Smooth muscle cell (in vitro differentiated cells): ENCODE data around the gene GIMAP2. TPM values are rescaled to one million over a fixed set of nuclear protein-coding genes. Genes with fewer than 3 reads are reported as not detected.

Experiments used
- DNase-seq: peaks from one replicate; lab custom pipeline; 2025; ENCODE audit not compliant: unreplicated experiment; lab: John Stamatoyannopoulos, UW
- H2AFZ ChIP-seq: fragments of 200-600 bp; sonication (generic); 2 replicates; pipeline ENCODE4 v1.6.0; 2016; ENCODE audit warnings: antibody characterized with exemption, low read depth, mild to moderate bottlenecking
- H3F3A ChIP-seq: fragments of 200-600 bp; sonication (generic); 2 replicates; pipeline ENCODE4 v1.6.0; 2017; ENCODE audit warnings: antibody characterized with exemption, low read depth
- H3K27ac ChIP-seq: fragments of 200-600 bp; sonication (generic); 2 replicates; pipeline ENCODE4 v1.5.1; 2016; ENCODE audit warnings: low read depth, mild to moderate bottlenecking
- H3K27me3 ChIP-seq: fragments of 200-600 bp; sonication (generic); 2 replicates; pipeline ENCODE4 v1.6.1; 2016; ENCODE audit warnings: low read depth, mild to moderate bottlenecking
- H3K36me3 ChIP-seq: fragments of 200-600 bp; sonication (generic); 2 replicates; pipeline ENCODE4 v1.5.1; 2016; ENCODE audit warnings: low read depth
- H3K4me1 ChIP-seq: fragments of 200-600 bp; sonication (generic); 2 replicates; pipeline ENCODE4 v1.5.1; 2016; ENCODE audit warnings: low read depth
- H3K4me2 ChIP-seq: fragments of 200-600 bp; sonication (generic); 2 replicates; pipeline ENCODE4 v1.6.0; 2016; ENCODE audit warnings: mild to moderate bottlenecking
- H3K4me3 ChIP-seq: fragments of 200-600 bp; sonication (generic); 2 replicates; pipeline ENCODE4 v1.5.1; 2016; ENCODE audit warnings: mild to moderate bottlenecking
- H3K79me2 ChIP-seq: fragments of 200-600 bp; sonication (generic); 2 replicates; pipeline ENCODE4 v1.6.0; 2016; ENCODE audit warnings: low read depth, mild to moderate bottlenecking
- H3K9ac ChIP-seq: fragments of 200-600 bp; sonication (generic); 2 replicates; pipeline ENCODE4 v1.6.0; 2016; ENCODE audit warnings: low read depth
- H3K9me3 ChIP-seq: fragments of 200-600 bp; sonication (generic); replicated peaks from 2 replicates; pipeline ENCODE4 v1.5.1; 2016; ENCODE audit warnings: low read depth
- H4K20me1 ChIP-seq: fragments of 200-600 bp; sonication (generic); 2 replicates; pipeline ENCODE4 v1.6.0; 2016; ENCODE audit warnings: low read depth
- CTCF ChIP-seq: fragments of 200-600 bp; sonication (generic); IDR thresholded peaks from 2 replicates; pipeline ENCODE4 v1.5.1; 2017; ENCODE audit warnings: borderline replicate concordance, mild to moderate bottlenecking, antibody characterized with exemption; ENCODE audit not compliant: insufficient read depth, poor library complexity, severe bottlenecking
- WGBS: methylation state at CpG from one replicate; pipeline ENCODE4 v1.1.7; 2016; ENCODE audit warnings: low lambda C conversion rate; 5-methylcytosine and 5-hydroxymethylcytosine counted together
- polyA plus RNA-seq: library from polyadenylated mRNA; unstranded; fragments of >200 nt; fragmentation: Nextera tagmentation; extraction: Ambion mirVana; gene quantifications from 2 replicates; pipeline ENCODE4 v1.2.1, GENCODE V29; 2016
- total RNA-seq: library from RNA; depleted of rRNA; stranded (reverse); fragments of >200 nt; gene quantifications from 2 replicates; pipeline ENCODE4 v1.2.3, GENCODE V29; 2014

GIMAP2 gene
- total and polyA plus RNA-seq, 2 experiments from 2014 or later = 0.14 TPM; not detected in 1

GRCh38 chr7:150742286-150742968, 56.9 kb downstream of the GIMAP2 start:
- no peak overlapping the region for H2AFZ ChIP-seq
- WGBS = 79% methylated on average over 14 of the region's 14 CpGs
- no peaks in the 10 kb centered on the region for H3K36me3 ChIP-seq
- no peak overlapping the region for H3K4me3 ChIP-seq
- H4K20me1 ChIP-seq = no peaks in the 10 kb centered on the region
- no peak for DNase-seq
- H3K9ac ChIP-seq = no peak overlapping the region
- peaks cover 66% of the 10 kb centered on the region for H3K27me3 ChIP-seq
- no peak for TF ChIP-seq CTCF
- H3F3A ChIP-seq = no peaks in the 10 kb centered on the region
- no peaks in the 10 kb centered on the region for H3K4me1 ChIP-seq
- H3K27ac ChIP-seq = no peak overlapping the region
- no peaks in the 10 kb centered on the region for H3K79me2 ChIP-seq
- H3K4me2 ChIP-seq = no peak overlapping the region
- H3K9me3 ChIP-seq = no peaks in the 10 kb centered on the region

Other genes starting within 250 kb of the GIMAP2 start
- not detected in 2 replicates for gene GIMAP8, start 235.1 kb upstream of the GIMAP2 start, total RNA-seq
- not detected in 2 replicates for gene GIMAP8, start 235.1 kb upstream of the GIMAP2 start, polyA plus RNA-seq
- gene GIMAP7, start 170.8 kb upstream of the GIMAP2 start, total RNA-seq = not detected in 2 replicates
- gene GIMAP7, start 170.8 kb upstream of the GIMAP2 start, polyA plus RNA-seq = not detected in 2 replicates
- gene GIMAP4, start 118.3 kb upstream of the GIMAP2 start, total RNA-seq = not detected in 2 replicates
- not detected in 2 replicates for gene GIMAP4, start 118.3 kb upstream of the GIMAP2 start, polyA plus RNA-seq
- gene GIMAP6, start 53.3 kb upstream of the GIMAP2 start, total RNA-seq = not detected in 2 replicates
- gene GIMAP6, start 53.3 kb upstream of the GIMAP2 start, polyA plus RNA-seq = not detected in 2 replicates
- not detected in 2 replicates for gene GIMAP1, start 30.9 kb downstream of the GIMAP2 start, total RNA-seq
- not detected in 2 replicates for gene GIMAP1, start 30.9 kb downstream of the GIMAP2 start, polyA plus RNA-seq
- gene GIMAP5, start 51.7 kb downstream of the GIMAP2 start, total RNA-seq = not detected in 2 replicates
- not detected in 2 replicates for gene GIMAP5, start 51.7 kb downstream of the GIMAP2 start, polyA plus RNA-seq
- gene TMEM176B, start 114.7 kb downstream of the GIMAP2 start, total RNA-seq = 52.8 and 78.8 TPM in 2 replicates
- gene TMEM176B, start 114.7 kb downstream of the GIMAP2 start, polyA plus RNA-seq = 90.5 and 108 TPM in 2 replicates
- 46.6 and 52.8 TPM in 2 replicates for gene TMEM176A, start 115.1 kb downstream of the GIMAP2 start, total RNA-seq
- 95.8 and 105 TPM in 2 replicates for gene TMEM176A, start 115.1 kb downstream of the GIMAP2 start, polyA plus RNA-seq
- gene AOC1, start 166.8 kb downstream of the GIMAP2 start, total RNA-seq = not detected in 2 replicates
- gene AOC1, start 166.8 kb downstream of the GIMAP2 start, polyA plus RNA-seq = 0.45 TPM in 1 of 2 replicates, not detected in the other